Ovary (tissue), 9 donors: ENCODE measurements around the gene VCP. TPM values are rescaled to one million over a fixed set of nuclear protein-coding genes. Genes with fewer than 3 reads are reported as not detected.

ENCODE experiments used
- DNase-seq, 5 donors: peaks; one replicate each; pipeline ENCODE4 v3.0.0-alpha.2; 2019 to 2020
- H3K27ac ChIP-seq, 2 donors: fragments of 200-600 bp; one replicate each; pipeline versions ENCODE4 v1.5.1 to v1.8.0; 2019 to 2022
- H3K27me3 ChIP-seq: fragments of 200-600 bp; one replicate; pipeline ENCODE4 v1.8.0; 2022
- H3K36me3 ChIP-seq: fragments of 200-600 bp; sonication (generic); one replicate; pipeline ENCODE4 v1.5.1; 2019
- H3K4me1 ChIP-seq: one replicate; pipeline ENCODE4 v1.8.1; 2013; ENCODE audit warnings: mild to moderate bottlenecking, moderate library complexity; ENCODE audit not compliant: insufficient read depth
- H3K4me3 ChIP-seq: fragments of 200-600 bp; sonication (generic); one replicate; pipeline ENCODE4 v1.5.1; 2017
- H3K9me3 ChIP-seq, 2 donors: fragments of 200-600 bp in 1 of 2; sonication (generic) in 1 of 2; one replicate each; pipeline versions ENCODE4 v1.5.1 to v1.8.1; 2013 to 2019; ENCODE audit warnings: mild to moderate bottlenecking in 1 of 2, moderate library complexity in 1 of 2
- EP300 ChIP-seq: sonication (generic); formaldehyde crosslinking; IDR thresholded peaks from one replicate; pipeline ENCODE4 v1.6.1; 2017; ENCODE audit warnings: antibody characterized with exemption
- POLR2A ChIP-seq: fragments of 450-650 bp; IDR thresholded peaks from one replicate; pipeline ENCODE4 v1.6.1; 2017; ENCODE audit warnings: antibody characterized with exemption, mild to moderate bottlenecking, moderate library complexity
- whole genome bisulfite sequencing, 3 donors: extraction: QIAGEN DNeasy Blood & Tissue Kit in 1 of 3; methylation state at CpG; one replicate each; pipeline versions ENCODE4 v1.1.5 to v1.1.7; 2013 to 2017; 5-methylcytosine and 5-hydroxymethylcytosine counted together
- intact Hi-C, 4 donors: fragments of 100-400 bp; cut with DNase I; formaldehyde crosslinking; loops; one replicate each; pipeline versions ENCODE4 v1.11.0 to v1.15.1; 2022 to 2023
- polyA plus RNA-seq, 2 donors: library from polyadenylated mRNA; stranded (reverse); fragments of 200-250 nt in 1 of 2; fragments of 350-450 nt in 1 of 2; fragmentation: Illumina TruSeq in 1 of 2; extraction: RNeasy Lipid Tissue Mini Kit (QIAGEN cat#74804) in 1 of 2; gene quantifications; one replicate each; pipeline ENCODE4 v1.2.3, GENCODE V29; 2013 to 2014
- total RNA-seq, 7 donors: library from RNA; depleted of rRNA in 2 of 7; stranded (reverse); fragments of >200 nt in 2 of 7; fragmentation: NEBNext Ultra II Directional in 3 of 7; extraction: Animal tissue kit (Norgen Biotek cat#: 25700) in 3 of 7; gene quantifications; one replicate each; pipeline versions ENCODE4 v1.1.0 to v1.2.4, GENCODE V29; 2016 to 2023
- TF ChIP-seq, protein P1 (sequence below), 3 donors: fragments of 450-650 bp in 2 of 3; fragments of 200-600 bp in 1 of 3; IDR thresholded peaks; one replicate each; pipeline versions ENCODE4 v1.5.1 to v1.8.0; 2016 to 2022; ENCODE audit warnings: antibody characterized with exemption in 3 of 3, mild to moderate bottlenecking in 1 of 3
- donor health status: DM: no; HTN: no; CAD: no; lungs with moderate emphysema.
- donor health status: DM: no; HTN: no; CAD: no.
- donor health status: Bipolar disorder and iron deficiency.
- donor health status: DM: yes; HTN: yes; CAD: no.
- donor health status: DM: no; HTN: no; CAD: no.
- donor health status: DM: yes; HTN: yes; CAD: no.

VCP gene
- total and polyA plus RNA-seq, 9 donors, result 78.0 to 276 (median 149) TPM

DNA sequence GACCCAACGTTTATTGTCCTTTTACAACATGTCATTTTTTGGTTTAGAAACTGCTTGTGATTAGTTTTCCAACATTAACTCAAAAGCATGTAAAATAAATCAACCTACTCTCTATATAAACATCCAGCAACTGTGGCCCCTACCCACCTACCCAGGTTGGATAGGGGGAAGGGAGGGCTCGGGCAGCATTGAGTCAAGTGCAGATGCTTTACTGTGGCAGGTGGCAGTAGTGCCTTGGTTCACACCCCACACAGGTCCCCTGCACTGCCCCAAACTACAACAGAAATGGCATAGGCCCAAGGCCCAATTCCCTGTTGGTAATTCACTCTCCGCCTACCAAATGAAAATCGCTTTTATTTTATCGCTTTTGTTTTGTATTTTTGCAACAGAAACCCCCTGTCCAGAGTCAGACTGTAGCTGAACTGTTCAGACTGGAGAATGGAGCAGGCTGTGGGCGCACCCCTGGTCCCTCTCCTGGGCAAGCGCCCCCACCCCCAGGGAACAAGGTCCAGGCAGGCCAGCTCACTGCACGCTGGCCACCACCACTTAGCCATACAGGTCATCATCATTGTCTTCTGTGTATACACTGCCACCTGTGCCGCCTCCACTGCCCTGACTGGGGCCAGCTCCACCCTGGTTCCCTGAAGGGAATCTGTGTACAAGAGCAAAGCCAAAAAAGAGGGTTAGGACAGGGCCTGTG is 15.7 kb downstream of the VCP start:
- Histone ChIP-seq H3K4me3 (no peak overlapping the region), H3K9me3 (no peaks in the 10 kb centered on the region), H3K27ac (no peak overlapping the region), H3K27me3 (no peaks in the 10 kb centered on the region), H3K36me3 (no peaks in the 10 kb centered on the region), H3K4me1 (no peaks in the 10 kb centered on the region)
- intact Hi-C loops, result no loop called here
- no peak for TF ChIP-seq EP300
- TF ChIP-seq, protein P1, sequence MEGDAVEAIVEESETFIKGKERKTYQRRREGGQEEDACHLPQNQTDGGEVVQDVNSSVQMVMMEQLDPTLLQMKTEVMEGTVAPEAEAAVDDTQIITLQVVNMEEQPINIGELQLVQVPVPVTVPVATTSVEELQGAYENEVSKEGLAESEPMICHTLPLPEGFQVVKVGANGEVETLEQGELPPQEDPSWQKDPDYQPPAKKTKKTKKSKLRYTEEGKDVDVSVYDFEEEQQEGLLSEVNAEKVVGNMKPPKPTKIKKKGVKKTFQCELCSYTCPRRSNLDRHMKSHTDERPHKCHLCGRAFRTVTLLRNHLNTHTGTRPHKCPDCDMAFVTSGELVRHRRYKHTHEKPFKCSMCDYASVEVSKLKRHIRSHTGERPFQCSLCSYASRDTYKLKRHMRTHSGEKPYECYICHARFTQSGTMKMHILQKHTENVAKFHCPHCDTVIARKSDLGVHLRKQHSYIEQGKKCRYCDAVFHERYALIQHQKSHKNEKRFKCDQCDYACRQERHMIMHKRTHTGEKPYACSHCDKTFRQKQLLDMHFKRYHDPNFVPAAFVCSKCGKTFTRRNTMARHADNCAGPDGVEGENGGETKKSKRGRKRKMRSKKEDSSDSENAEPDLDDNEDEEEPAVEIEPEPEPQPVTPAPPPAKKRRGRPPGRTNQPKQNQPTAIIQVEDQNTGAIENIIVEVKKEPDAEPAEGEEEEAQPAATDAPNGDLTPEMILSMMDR (IDR thresholded peaks at IDR 0.05), result no peak
- TF ChIP-seq POLR2A, result no peak
- WGBS, 3 donors, result 92 to 95% (median 95%) methylated on average over 9 of the region's 9 CpGs
- no peak for DNase-seq

DNA sequence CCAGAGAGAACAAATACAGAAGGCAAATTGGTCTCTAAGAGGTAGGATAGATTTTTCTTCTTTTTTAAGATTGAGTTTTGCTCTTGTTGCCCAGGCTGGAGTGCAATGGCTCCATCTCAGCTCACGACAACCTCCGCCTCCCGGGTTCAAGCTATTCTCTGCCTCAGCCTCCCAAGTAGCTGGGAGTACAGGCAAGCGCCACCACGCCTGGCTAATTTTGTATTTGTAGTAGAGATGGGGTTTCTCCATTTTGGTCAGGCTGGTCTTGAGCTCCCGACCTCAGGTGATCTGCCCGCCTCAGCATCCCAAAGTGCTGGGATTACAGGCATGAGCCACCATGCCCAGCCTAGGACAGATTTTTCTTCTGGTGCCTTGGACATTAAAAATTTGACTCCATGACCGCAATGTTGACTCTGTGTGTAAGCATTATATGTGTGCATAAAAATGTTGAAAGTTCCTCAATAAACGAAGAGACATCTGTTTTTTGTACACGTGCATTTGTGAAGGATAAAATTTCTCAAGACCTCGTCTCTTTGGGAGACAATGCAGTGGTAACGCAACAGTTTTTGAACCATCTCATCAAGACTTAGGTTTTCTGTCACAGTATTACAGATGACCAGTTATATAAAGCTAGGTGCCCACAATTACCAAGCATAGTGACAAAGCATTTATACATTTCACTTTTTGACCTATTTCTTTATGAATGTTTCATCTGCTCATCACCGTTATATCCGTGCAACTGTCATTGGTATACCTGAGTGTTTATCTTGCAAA is 17.4 kb downstream of the VCP start:
- no peaks in the 10 kb centered on the region for H3K9me3 ChIP-seq
- H3K27ac ChIP-seq, result no peak overlapping the region
- H3K4me3 ChIP-seq, result no peak overlapping the region
- intact Hi-C loops, result no loop called here
- no peaks in the 10 kb centered on the region for H3K4me1 ChIP-seq
- no peak for DNase-seq
- H3K27me3 ChIP-seq, result no peaks in the 10 kb centered on the region
- TF ChIP-seq EP300 (no peak), POLR2A (no peak)
- TF ChIP-seq, protein P1 (IDR thresholded peaks at IDR 0.05), result no peak
- whole genome bisulfite sequencing, 3 donors, result 94 to 95% (median 94%) methylated on average over 14 of the region's 14 CpGs
- H3K36me3 ChIP-seq, result no peaks in the 10 kb centered on the region

DNA sequence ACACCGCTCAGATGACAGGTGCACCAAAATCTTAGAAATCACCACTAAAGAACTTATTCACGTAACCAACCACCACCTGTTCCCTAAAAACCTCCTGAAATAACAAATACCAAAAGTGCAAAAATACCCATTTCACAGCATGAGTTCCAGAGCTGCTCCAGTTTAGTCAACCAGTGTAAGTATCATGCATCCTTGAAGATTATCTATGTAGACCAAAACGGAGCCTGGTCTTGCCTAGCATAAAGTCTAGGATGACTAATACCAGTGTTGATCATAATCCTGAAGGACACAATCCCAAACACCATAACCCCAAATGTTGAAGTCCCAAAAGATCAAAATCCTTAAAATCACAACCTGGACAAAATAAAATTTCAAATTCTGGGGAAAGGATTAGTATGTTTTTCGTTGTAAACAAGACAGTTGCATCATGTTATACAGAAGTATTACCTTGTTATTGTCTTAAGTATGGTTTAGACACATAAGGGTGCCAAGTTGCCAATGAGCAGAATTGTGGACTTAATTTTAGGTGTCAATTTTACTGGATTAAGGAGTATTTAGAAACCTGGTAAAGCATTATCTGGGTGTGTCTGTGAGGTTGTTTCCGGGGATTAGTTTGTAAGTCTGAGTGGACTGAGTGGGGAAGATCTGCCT is 18.1 kb downstream of the VCP start:
- DNase-seq, result no peak
- Histone ChIP-seq H3K36me3 (no peaks in the 10 kb centered on the region), H3K27ac (no peak overlapping the region), H3K9me3 (no peaks in the 10 kb centered on the region), H3K27me3 (no peaks in the 10 kb centered on the region), H3K4me3 (no peak overlapping the region), H3K4me1 (no peaks in the 10 kb centered on the region)
- TF ChIP-seq, protein P1 (IDR thresholded peaks at IDR 0.05), result no peak
- TF ChIP-seq EP300, result no peak
- no peak for TF ChIP-seq POLR2A
- intact Hi-C loops, result no loop called here
- 64 to 73% (median 67%) methylated on average over 5 of the region's 5 CpGs for WGBS, 3 donors

DNA sequence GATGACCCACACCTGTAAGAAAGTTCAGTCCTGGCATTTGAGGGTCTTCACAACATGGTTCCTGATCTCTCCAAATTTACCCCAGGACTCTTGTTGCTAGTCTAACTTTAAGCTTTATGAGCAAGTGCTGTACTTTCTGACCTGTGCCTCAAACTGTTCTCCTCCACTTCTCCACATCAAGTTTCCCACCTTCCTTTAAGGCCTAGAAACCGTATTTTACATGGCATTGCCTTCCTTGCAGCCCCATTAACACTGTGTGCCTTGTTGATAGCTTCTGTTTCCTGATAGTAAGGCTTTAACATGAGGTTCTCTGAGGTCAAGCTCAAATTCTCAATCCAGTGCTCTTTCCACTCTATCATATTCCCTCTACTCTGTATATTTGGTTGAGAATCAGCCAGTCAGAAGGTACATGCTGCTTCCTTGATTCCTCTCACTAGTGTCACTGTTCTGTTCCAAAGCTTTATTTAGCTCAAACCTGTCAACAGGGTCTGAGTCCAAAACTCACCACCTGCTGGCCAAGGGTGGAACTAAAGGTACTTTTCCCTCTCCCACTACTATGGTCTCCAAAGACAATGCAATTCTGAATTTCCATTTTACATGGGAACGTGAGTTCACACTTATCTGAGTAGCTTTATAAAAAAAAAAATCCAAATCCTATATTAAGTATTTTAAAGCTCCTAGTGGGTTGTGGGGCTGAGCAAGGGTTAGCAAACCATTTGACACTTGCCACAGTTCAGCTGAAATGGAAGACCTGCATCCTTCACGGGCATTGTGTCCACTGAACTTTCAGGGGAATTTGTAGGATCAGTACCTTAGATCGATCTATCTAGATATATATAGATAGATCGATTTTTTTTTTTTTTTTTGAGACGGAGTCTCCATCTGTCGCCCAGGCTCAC is 21.1 kb downstream of the VCP start:
- TF ChIP-seq, protein P1 (IDR thresholded peaks at IDR 0.05), result peak in 1 of 3 donors; percentile 9
- no peak for TF ChIP-seq POLR2A
- intact Hi-C loops, result no loop called here
- WGBS, 3 donors, result 86 to 88% (median 86%) methylated on average over 7 of the region's 7 CpGs
- DNase-seq, result peak in 2 of 5 donors; percentile 34 to 41
- no peaks in the 10 kb centered on the region for H3K4me1 ChIP-seq
- no peaks in the 10 kb centered on the region for H3K9me3 ChIP-seq
- H3K27ac ChIP-seq, result no peak overlapping the region
- no peaks in the 10 kb centered on the region for H3K36me3 ChIP-seq
- no peaks in the 10 kb centered on the region for H3K27me3 ChIP-seq
- H3K4me3 ChIP-seq, result no peak overlapping the region
